GM12873 (cell line): ENCODE measurements around the gene RIMBP3C.
A peak's percentile ranks its signal among the peaks of the same experiment; 100 is the strongest.
"Not testable (repeated sequence)": the region's sequence is repeated elsewhere in the genome, so short reads cannot be mapped to it uniquely, and the experiment has no call there.

Source experiments
- CTCF ChIP-seq: IDR thresholded peaks from 2 replicates; pipeline ENCODE4 v1.5.1; 2012; ENCODE audit warnings: low read depth, mild to moderate bottlenecking, moderate library complexity, low read length, control low read depth; ENCODE audit not compliant: insufficient read depth; ENCODE audit errors: missing control alignments

The RIMBP3C gene

DNA sequence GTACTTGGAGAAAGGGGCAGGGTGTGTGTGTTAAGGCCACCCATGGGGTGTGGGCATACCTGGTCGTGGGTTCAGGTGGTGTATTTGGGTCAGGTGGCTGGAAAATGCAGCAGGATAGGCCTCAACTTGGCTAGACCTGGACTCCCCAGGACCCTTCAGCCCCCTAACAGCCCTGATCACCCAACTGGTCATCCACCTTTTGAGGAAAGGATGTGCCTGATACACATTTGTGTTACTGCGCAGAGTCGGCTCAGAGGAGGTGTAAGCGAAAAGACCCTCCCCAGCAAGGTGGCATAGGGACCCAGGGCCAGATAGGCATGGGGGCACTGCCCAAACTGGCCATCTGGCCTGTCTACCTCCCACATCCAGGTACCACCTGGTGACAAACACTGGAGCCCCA, at the start of gene RIMBP3C:
RIMBP3C (minus strand) TSS at position 101 of the 400 bp plus-strand sequence. CDS start 485 bp downstream, outside the sequence.
- not testable (repeated sequence) for TF ChIP-seq CTCF

DNA sequence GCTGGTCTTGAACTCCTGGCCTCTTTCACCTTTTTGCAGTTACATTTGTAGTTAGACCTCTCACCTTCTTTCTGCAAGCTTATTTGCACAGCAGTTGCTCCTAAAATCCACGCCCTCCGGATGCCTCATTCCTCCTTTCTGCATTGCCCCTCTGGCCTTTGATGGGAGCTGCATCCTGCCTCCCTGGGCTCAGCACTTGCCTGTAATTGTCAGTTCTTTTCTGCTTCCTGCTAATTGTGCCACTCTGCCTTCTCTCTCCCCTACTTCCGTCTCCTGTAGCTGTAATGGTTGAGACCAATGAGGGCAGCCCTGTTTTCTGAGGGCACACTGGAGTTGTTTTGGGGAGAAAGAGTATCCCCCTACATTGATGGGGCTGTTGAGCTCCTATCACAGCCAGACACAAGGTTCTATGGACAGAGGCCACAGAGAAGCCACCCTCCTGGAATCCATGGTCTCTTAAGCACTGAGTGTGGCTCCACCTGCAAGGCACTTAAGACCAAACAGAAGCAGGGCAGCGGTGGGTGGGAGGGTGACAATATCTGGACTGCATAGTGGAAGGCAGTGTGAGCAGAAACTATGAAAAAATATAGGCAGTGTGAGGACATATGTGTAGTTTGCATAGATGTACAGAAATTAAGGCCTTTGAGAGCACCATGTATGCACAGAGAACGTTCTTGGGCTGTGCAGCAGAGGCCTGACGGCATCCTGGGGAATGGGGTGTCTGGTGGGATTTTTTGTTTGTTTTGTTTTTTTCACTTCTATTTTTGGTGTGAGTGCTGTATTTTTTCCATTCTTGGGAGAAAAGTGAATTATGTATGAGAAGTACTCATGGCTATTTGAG, 48.0 kb upstream of the RIMBP3C start:
- TF ChIP-seq CTCF = no peak

GRCh38 chr22:21598302-21598701, 47.0 kb upstream of the RIMBP3C start:
- TF ChIP-seq CTCF = no peak

- no peak for TF ChIP-seq CTCF
These were observed 43.7 kb upstream of the RIMBP3C start for GRCh38 chr22:21594865-21595452.

GRCh38 chr22:21593406-21594232, 42.4 kb upstream of the RIMBP3C start:
- TF ChIP-seq CTCF = peak; percentile 50

- no peak for TF ChIP-seq CTCF
These were observed 41.2 kb upstream of the RIMBP3C start for GRCh38 chr22:21592422-21592821.

- TF ChIP-seq CTCF = no peak
These were observed 40.4 kb upstream of the RIMBP3C start for GRCh38 chr22:21591695-21592094.
